Vagina (tissue), 2 donors: ENCODE data around the gene TBC1D8. TPM values are rescaled to one million over a fixed set of nuclear protein-coding genes. Genes with fewer than 3 reads are reported as not detected.

Experiments
- DNase-seq, 2 donors: peaks; one replicate each; pipeline ENCODE4 v3.0.0-alpha.2; 2017; ENCODE audit errors: extremely low spot score in 2 of 2
- H3K27ac ChIP-seq: fragments of 200-600 bp; sonication (generic); one replicate; pipeline ENCODE4 v1.5.1; 2019
- H3K27me3 ChIP-seq: fragments of 200-600 bp; sonication (generic); one replicate; pipeline ENCODE4 v1.5.1; 2019
- H3K36me3 ChIP-seq, 2 donors: fragments of 200-600 bp; sonication (generic); one replicate each; pipeline ENCODE4 v1.5.1; 2017 to 2019
- H3K4me1 ChIP-seq: fragments of 200-600 bp; sonication (generic); one replicate; pipeline ENCODE4 v1.5.1; 2019
- H3K4me3 ChIP-seq, 2 donors: fragments of 200-600 bp; sonication (generic); 1 replicate in 1 of 2; 2 replicates in 1 of 2; pipeline ENCODE4 v1.5.1; 2016 to 2019
- H3K9me3 ChIP-seq: fragments of 200-600 bp; sonication (generic); one replicate; pipeline ENCODE4 v1.5.1; 2019
- POLR2A ChIP-seq, 2 donors: fragments of 450-650 bp; IDR thresholded peaks; one replicate each; pipeline ENCODE4 v1.6.1; 2017; ENCODE audit warnings: antibody characterized with exemption in 2 of 2, mild to moderate bottlenecking in 2 of 2, moderate library complexity in 2 of 2
- POLR2AphosphoS5 ChIP-seq, 2 donors: sonication (generic); formaldehyde crosslinking; IDR thresholded peaks; one replicate each; pipeline ENCODE4 v1.9.0; 2017; ENCODE audit warnings: antibody characterized with exemption in 2 of 2, mild to moderate bottlenecking in 2 of 2, low read depth in 1 of 2; ENCODE audit not compliant: insufficient read depth in 1 of 2
- intact Hi-C: fragments of 100-400 bp; cut with DNase I; formaldehyde crosslinking; loops from one replicate; pipeline ENCODE4 v1.15.1; 2023
- total RNA-seq: library from RNA; depleted of rRNA; stranded (reverse); fragments of >200 nt; gene quantifications from one replicate; pipeline ENCODE4 v1.2.3, GENCODE V29; 2016
- TF ChIP-seq, protein P1 (sequence below), 3 experiments: fragments of 450-650 bp in 2 of 3; fragments of 200-600 bp in 1 of 3; sonication (generic) in 1 of 3; IDR thresholded peaks; one replicate each; pipeline ENCODE4 v1.5.1; 2017 to 2019; ENCODE audit warnings: antibody characterized with exemption in 3 of 3, mild to moderate bottlenecking in 2 of 3, moderate library complexity in 2 of 3

The TBC1D8 gene
- total RNA-seq, 1 donor from 2014 or later: 72.2 TPM

DNA sequence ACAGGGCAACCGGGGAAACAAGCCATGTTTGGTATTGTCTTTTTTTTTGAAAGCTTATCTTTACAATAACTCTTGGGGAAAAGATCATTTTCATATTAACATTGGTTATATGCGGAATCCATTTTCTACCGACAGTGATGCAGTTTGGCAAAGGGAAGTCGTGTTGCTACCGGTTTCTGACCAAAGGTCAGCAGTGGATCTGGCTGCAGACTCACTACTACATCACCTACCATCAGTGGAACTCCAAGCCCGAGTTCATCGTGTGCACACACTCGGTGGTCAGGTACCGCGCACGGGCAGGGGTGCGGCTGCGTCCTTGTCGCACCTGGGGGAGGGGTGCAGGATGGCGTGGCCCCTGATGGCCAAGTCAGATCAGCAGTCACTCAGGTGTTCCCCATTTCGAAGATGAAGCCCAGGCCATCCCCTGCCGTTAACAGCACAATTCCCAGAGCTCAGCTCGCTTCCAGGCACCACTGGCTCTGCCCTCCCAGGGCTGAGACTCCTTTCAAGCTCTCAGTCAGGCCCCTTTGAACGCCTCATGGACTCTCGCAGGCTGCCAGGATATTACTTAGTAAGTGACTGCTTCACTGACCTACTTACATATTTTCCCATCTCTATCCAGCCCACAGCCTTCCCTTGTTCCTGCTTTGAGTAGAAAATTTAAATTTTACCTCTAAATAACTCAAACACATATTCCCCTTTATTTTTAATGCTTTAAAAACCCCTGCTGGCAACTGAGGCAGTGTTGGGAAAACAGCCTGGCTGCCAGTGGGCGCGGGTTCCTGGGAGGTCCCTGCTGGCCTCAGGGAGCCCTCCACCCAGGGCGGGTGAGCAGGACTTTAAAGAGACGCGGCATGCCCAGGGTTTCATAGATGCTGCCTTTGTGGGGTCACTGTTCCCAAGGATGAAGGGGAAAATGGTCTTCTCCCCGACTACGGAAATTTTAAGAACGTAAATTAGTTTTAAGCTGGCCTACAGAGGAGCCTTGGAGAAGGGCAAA is 182.7 kb downstream of the TBC1D8 start:
- H3K36me3 ChIP-seq: peaks cover 0 to 4% of the 10 kb centered on the region in 2 donors

DNA sequence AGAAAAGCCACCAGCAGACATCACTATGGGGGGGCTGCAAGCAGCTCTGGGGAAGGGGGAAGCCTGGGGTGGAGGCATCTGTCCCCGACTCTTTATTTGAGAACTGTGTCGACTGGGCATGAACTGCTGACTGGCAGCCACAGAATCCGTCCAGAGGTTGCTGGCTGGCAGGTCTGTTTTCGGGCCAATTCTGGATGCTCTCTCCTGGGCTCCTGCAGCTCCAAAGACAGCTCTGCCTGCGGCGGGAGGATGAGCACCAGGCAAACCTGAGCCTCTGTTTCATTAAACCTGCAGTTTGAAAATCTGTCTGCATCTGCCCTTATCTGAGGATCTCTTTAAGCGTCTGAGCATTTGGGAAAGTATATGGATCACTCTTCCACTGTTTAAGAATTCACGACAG is 183.5 kb downstream of the TBC1D8 start:
- no peak for DNase-seq
- H3K36me3 ChIP-seq: peaks cover 0 to 4% of the 10 kb centered on the region in 2 donors
- intact Hi-C loops: no loop called here

More for the DNA sequence above, 182.7 kb downstream of the TBC1D8 start:
- Histone ChIP-seq H3K4me1 (no peaks in the 10 kb centered on the region), H3K27ac (no peak overlapping the region), H3K27me3 (no peaks in the 10 kb centered on the region), H3K9me3 (no peaks in the 10 kb centered on the region), H3K4me3 (no peak overlapping the region)
- TF ChIP-seq, protein P1, sequence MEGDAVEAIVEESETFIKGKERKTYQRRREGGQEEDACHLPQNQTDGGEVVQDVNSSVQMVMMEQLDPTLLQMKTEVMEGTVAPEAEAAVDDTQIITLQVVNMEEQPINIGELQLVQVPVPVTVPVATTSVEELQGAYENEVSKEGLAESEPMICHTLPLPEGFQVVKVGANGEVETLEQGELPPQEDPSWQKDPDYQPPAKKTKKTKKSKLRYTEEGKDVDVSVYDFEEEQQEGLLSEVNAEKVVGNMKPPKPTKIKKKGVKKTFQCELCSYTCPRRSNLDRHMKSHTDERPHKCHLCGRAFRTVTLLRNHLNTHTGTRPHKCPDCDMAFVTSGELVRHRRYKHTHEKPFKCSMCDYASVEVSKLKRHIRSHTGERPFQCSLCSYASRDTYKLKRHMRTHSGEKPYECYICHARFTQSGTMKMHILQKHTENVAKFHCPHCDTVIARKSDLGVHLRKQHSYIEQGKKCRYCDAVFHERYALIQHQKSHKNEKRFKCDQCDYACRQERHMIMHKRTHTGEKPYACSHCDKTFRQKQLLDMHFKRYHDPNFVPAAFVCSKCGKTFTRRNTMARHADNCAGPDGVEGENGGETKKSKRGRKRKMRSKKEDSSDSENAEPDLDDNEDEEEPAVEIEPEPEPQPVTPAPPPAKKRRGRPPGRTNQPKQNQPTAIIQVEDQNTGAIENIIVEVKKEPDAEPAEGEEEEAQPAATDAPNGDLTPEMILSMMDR (IDR thresholded peaks at IDR 0.05): no peak
- TF ChIP-seq POLR2A (IDR thresholded peaks at IDR 0.05) (no peak), POLR2AphosphoS5 (IDR thresholded peaks at IDR 0.05; ENCODE audit: insufficient read depth in 1 of 2, low read depth in 1 of 2) (no peak)
- intact Hi-C loops: no loop called here
- no peak for DNase-seq

DNA sequence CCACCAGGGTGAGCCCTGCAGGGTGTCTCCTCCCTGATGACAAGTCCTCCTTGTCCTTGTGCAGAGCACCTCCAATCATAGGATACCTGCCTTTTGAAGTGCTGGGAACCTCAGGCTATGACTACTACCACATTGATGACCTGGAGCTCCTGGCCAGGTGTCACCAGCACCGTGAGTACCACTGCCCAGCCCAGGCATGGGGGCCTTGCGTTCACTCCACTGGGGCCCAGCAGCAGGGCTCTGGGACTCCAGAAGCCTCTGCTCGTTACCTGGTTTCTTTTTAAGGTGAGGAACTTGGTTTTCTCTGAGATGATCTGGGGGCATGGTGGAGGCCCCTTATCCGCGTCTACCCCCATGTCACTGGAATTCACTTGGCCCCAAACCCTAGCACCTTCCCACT is 185.6 kb downstream of the TBC1D8 start:
- Histone ChIP-seq H3K4me3 (no peak overlapping the region), H3K36me3 (no peaks in the 10 kb centered on the region), H3K27ac (no peak overlapping the region), H3K4me1 (peaks cover 11% of the 10 kb centered on the region), H3K27me3 (no peaks in the 10 kb centered on the region), H3K9me3 (no peaks in the 10 kb centered on the region)
- no peak for TF ChIP-seq POLR2AphosphoS5 (IDR thresholded peaks at IDR 0.05; ENCODE audit: insufficient read depth in 1 of 2, low read depth in 1 of 2)
- no peak for TF ChIP-seq POLR2A (IDR thresholded peaks at IDR 0.05)
- TF ChIP-seq, protein P1 (IDR thresholded peaks at IDR 0.05): no peak
- no peak for DNase-seq
- intact Hi-C loops: no loop called here

More for the DNA sequence above, 183.5 kb downstream of the TBC1D8 start:
- no peak for TF ChIP-seq POLR2A (IDR thresholded peaks at IDR 0.05)
- TF ChIP-seq POLR2AphosphoS5 (IDR thresholded peaks at IDR 0.05; ENCODE audit: insufficient read depth in 1 of 2, low read depth in 1 of 2): no peak
- TF ChIP-seq, protein P1 (IDR thresholded peaks at IDR 0.05): no peak
- Histone ChIP-seq H3K27me3 (no peaks in the 10 kb centered on the region), H3K9me3 (no peaks in the 10 kb centered on the region), H3K27ac (no peak overlapping the region), H3K4me1 (peaks cover 4% of the 10 kb centered on the region), H3K4me3 (no peak overlapping the region)

DNA sequence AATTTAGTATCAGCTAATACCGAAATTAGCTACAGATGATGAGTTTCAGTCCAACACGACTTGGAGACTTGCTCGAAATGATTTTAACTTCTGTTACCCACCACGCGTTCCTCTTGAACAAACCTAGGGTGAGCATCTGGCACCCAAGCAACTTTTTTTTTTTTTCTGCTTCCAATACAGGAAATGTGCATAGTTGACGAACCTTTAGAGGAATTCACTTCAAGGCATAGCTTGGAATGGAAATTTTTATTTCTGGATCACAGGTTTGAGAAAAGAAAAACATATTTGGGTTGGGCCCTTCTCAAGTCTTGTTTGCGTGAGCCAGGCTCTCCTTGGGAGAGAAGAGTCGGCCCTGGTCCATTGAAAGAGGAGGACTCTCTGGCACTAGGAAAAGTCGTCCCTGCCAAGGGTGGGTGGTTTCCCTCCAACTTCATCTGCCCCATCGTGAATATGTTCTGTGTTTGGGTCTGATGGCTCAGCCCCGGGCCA is 186.5 kb downstream of the TBC1D8 start:
- no peaks in the 10 kb centered on the region for H3K36me3 ChIP-seq
- DNase-seq: no peak
- no peaks in the 10 kb centered on the region for H3K27me3 ChIP-seq
- TF ChIP-seq, protein P1 (IDR thresholded peaks at IDR 0.05): no peak
- TF ChIP-seq POLR2A (IDR thresholded peaks at IDR 0.05): no peak
- intact Hi-C loops: no loop called here
- no peak overlapping the region for H3K27ac ChIP-seq
- H3K4me3 ChIP-seq: no peak overlapping the region
- no peaks in the 10 kb centered on the region for H3K9me3 ChIP-seq
- peaks cover 11% of the 10 kb centered on the region for H3K4me1 ChIP-seq

DNA sequence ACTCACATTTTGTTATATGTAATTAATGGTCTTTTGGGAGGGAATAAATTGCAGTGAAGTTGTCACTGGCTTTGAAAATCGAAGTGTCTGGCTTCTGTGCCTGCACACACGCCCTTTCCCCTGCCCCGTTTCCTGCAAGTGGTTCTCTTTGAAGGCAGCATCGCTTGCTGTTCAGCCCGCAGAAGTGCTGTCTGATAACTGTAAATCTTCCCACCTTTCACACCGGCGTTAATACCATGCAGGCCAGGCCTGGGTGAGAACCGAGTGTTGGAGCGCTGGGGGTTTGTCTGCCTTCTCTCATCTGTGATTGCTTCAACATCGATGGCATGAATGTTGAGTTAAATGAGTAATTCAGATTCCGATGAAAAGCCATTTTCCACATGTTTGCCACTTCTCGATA is 187.0 kb downstream of the TBC1D8 start:
- no peaks in the 10 kb centered on the region for H3K27me3 ChIP-seq
- TF ChIP-seq POLR2A (IDR thresholded peaks at IDR 0.05) (no peak), POLR2AphosphoS5 (IDR thresholded peaks at IDR 0.05; ENCODE audit: insufficient read depth in 1 of 2, low read depth in 1 of 2) (no peak)
- TF ChIP-seq, protein P1 (IDR thresholded peaks at IDR 0.05): no peak
- no peak overlapping the region for H3K27ac ChIP-seq
- DNase-seq: no peak
- H3K4me1 ChIP-seq: peaks cover 11% of the 10 kb centered on the region
- H3K4me3 ChIP-seq: no peak overlapping the region
- no peaks in the 10 kb centered on the region for H3K36me3 ChIP-seq
- intact Hi-C loops: no loop called here
- H3K9me3 ChIP-seq: no peaks in the 10 kb centered on the region
